Measurements from ENCODE around the gene KIRREL2. TPM values are rescaled to one million over a fixed set of nuclear protein-coding genes. Genes with fewer than 3 reads are reported as not detected.

Gene KIRREL2
- 0.08 and 0.23 TPM in 2 replicates for total RNA-seq

DNA sequence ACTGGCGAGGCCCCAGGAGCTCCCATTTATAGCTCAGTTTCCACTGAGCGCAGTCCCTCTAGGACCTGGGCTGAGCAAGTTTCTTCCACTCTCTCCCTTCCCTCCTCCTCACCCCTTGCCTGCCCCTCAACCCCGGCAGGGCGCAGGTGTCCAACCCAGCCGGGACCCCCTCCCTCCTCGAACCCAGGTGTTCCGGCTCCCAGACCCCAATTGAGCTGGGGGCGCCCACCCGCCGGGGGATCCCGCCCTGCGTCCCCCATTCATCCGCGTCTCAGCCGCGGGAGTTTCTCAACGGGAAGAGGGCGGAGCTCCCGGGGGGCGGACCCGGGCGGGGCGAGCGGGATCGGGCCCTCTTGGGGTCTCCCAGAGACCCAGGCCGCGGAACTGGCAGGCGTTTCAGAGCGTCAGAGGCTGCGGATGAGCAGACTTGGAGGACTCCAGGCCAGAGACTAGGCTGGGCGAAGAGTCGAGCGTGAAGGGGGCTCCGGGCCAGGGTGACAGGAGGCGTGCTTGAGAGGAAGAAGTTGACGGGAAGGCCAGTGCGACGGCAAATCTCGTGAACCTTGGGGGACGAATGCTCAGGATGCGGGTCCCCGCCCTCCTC lies at the start of gene KIRREL2:
Gene KIRREL2, plus strand, starts transcription at position 366 of the 604 bp plus-strand sequence. Its CDS starts 209 bp downstream, at position 575.

DNA sequence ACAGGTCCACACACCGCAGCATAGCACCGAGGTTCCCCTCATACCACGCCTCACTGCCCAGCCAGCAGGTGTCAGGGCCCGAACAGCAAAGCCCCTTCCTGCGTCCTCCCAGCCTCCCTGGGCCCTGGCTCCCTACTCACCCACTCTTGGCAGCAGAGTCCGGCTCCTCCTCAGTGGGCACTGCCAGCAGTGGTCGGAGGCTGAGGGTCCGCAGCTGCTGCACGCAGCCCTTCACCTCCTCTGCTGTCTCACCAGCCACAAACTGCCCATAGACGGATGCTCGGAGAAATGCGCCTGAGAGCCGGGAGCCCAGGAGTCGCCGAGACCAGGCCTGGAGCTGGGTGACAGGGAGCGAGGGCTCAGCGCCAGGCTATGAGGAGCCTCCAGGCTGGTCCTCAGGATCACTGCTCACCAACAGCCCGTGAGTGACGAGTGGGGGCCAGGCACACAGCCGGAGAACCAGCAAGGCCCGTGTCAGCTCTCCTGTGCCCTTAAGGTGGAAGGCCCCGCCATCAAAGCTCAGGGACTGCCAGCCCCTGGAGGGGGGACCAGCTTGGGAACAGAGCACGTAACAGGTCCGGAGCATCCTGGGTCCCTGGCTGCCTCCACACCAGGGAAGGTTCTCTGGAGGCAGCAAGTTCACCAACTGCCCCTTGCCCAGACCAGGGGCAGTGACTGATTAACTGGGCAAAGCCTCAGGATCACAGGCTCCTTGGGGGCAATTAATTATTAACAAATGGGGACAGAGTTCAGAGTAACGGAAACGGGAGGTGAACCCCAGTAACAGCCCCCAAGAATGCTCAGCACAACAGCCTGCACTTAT lies 44.3 kb upstream of the KIRREL2 start, which contains the start of gene PRODH2:
Gene PRODH2, minus strand, starts transcription at position 626 of the 823 bp plus-strand sequence. Its CDS starts 40 bp downstream, at position 586.

DNA sequence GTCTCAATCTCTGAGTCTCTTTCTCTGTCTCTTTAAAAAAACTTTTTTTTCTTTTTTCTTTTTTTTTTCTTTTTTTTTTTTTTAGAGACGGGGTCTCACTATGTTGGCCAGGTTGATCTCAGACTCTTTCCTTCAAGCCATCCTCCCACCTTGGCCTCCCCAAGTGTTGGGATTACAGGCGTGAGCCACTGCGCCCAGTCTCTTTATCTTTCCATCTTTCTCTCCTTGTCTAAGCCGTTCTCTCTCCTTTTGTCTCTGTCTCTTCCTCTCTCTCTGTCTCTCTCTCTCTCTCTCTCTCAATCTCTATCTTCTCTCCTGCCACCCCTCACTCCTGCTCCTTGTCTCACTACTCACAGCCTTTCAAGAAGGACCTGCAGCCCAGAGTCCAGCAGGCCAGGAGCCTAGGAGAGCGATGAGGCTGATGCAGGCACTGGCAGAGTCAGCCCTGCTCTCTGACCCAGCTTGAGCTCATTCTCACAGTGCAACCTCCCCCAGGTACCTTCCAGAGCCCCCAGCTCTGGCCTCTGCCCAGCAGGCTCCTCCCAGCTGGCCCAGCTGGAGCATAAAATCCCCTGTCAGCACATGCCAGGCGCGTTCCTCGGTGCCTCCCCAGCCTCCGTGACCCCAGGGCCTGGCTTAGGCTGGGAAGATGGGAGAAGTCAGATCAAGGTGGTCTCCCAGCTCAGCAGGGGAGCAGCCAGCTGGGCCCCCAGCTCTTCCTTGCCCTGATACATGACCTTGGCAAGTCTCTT lies 4.5 kb upstream of the KIRREL2 start, which contains the start of gene NPHS1:
Gene NPHS1, minus strand, starts transcription at position 476 of the 752 bp plus-strand sequence. CDS start 667 bp downstream, outside the sequence.

DNA sequence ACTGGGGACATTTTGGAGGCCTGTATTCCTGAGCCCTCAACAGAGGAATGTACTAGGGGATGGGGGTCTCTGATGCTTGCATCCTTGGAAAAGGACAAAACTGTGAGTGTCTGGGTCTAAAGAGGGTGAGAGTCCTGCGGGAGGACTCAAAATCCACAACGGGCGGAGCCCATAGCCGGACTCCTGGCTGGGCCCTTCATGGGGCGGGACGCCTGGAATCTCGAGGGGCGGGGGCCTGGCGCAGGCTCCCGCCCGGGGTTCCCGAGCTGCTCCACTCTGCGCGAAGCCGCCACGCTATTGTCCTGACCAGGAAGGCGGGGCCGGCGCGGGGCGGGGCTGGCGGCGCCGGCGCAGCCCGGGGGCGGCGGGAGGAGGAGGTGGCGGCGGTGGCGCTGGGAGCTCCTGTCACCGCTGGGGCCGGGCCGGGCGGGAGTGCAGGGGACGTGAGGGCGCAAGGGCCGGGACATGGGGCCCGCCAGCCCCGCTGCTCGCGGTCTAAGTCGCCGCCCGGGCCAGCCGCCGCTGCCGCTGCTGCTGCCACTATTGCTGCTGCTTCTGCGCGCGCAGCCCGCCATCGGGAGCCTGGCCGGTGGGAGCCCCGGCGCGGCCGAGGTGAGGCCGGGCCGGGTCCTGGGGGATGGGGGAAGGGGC lies 11.6 kb downstream of the KIRREL2 start, which contains the start of gene APLP1:
Gene APLP1, plus strand, starts transcription at position 403 of the 651 bp plus-strand sequence. Its CDS starts 63 bp downstream, at position 466.

DNA sequence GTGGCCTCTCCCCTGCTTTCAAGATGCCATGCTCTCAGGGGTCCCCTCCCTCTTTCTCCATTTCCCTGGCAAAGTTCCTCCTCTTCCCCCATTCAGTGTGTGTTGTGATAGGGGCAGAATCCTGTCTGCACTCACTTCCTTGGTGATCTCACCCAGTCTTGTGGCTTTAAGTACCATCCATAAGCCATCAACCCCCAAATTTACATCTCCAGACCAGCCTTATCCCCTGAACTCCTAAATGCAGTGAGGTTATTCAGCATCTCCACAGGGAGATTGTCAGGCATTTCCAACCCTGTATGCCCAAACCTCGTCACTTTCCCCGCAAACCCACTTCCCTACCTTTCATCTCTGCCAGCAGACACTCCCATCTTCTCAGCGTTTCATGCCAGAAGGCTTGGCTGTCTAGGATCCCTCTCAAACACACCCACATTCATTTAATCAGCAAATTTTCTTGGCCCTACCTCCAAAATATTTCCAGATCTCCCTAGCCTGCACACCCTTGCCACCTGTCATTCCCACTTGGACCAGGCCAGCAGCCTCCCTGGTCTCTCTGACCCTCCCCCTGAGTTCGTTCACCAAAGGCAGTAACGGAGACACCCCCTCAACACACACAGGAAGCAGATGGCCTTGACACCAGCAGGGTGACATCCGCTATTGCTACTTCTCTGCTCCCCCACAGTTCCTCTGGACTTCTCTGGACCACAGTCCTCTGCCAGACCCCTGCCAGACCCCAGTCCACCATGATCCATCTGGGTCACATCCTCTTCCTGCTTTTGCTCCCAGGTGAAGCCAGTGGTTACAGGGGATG lies 45.3 kb downstream of the KIRREL2 start, which contains the start of gene HCST:
Gene HCST, plus strand, starts transcription at position 676 of the 808 bp plus-strand sequence. Its CDS starts 65 bp downstream, at position 741.

DNA sequence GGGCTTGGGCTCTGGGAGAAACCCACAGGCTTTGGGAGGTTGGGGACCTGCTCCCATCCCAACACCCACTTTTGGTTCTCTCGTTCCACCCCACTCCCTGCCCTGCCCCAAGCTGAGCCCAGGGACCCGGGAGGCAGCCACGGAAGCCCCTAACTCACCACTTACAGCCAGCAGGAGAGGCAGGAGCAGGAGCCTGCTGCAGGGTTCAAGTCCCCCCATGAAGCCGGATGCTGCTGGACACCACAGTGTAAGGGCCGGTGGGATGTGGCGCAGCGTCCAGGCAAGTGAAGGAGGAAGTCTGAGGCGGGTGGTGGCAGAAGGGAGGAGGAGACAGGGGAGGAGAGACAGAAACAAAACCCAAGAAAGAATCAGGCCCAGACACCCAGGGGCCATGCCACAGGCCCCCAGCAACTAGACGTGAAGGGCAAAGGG lies 51.3 kb downstream of the KIRREL2 start, which contains the start of gene TYROBP:
Gene TYROBP, minus strand, starts transcription at position 286 of the 432 bp plus-strand sequence. Its CDS starts 67 bp downstream, at position 219.

Other genes with a start within 250 kb of the KIRREL2 start
- 11.0 and 13.1 TPM in 2 replicates for gene HAUS5, start 244.2 kb upstream of the KIRREL2 start, total RNA-seq
- gene RBM42, start 227.9 kb upstream of the KIRREL2 start, total RNA-seq = 75.7 and 96.4 TPM in 2 replicates
- gene ETV2, start 215.2 kb upstream of the KIRREL2 start, total RNA-seq = 0.23 and 3.9 TPM in 2 replicates
- 481 and 564 TPM in 2 replicates for gene COX6B1, start 208.6 kb upstream of the KIRREL2 start, total RNA-seq
- gene UPK1A, start 190.4 kb upstream of the KIRREL2 start, total RNA-seq = not detected in 2 replicates
- gene ZBTB32, start 152.4 kb upstream of the KIRREL2 start, total RNA-seq = not detected in 2 replicates
- 6.4 and 13.0 TPM in 2 replicates for gene KMT2B, start 138.9 kb upstream of the KIRREL2 start, total RNA-seq
- gene IGFLR1, start 114.5 kb upstream of the KIRREL2 start, total RNA-seq = 2.3 and 11.4 TPM in 2 replicates
- 10.5 and 12.1 TPM in 2 replicates for gene U2AF1L4, start 111.5 kb upstream of the KIRREL2 start, total RNA-seq
- 28.4 and 34.8 TPM in 2 replicates for gene PSENEN, start 111.3 kb upstream of the KIRREL2 start, total RNA-seq
- 7.6 and 49.7 TPM in 2 replicates for gene LIN37, start 108.3 kb upstream of the KIRREL2 start, total RNA-seq
- gene HSPB6, start 99.9 kb upstream of the KIRREL2 start, total RNA-seq = 0.15 TPM in 1 of 2 replicates, not detected in the other
- 8.4 and 11.7 TPM in 2 replicates for gene PROSER3, start 98.7 kb upstream of the KIRREL2 start, total RNA-seq
- 0.94 and 3.1 TPM in 2 replicates for gene ARHGAP33, start 81.3 kb upstream of the KIRREL2 start, total RNA-seq
- gene PRODH2, start 44.1 kb upstream of the KIRREL2 start, total RNA-seq = not detected in 2 replicates
- gene NPHS1, start 4.4 kb upstream of the KIRREL2 start, total RNA-seq = not detected in 2 replicates
- 0.42 and 2.0 TPM in 2 replicates for gene APLP1, start 11.7 kb downstream of the KIRREL2 start, total RNA-seq
- 2.3 and 4.2 TPM in 2 replicates for gene NFKBID, start 43.6 kb downstream of the KIRREL2 start, total RNA-seq
- not detected in 2 replicates for gene HCST, start 45.6 kb downstream of the KIRREL2 start, total RNA-seq
- not detected in 2 replicates for gene TYROBP, start 51.4 kb downstream of the KIRREL2 start, total RNA-seq
- 9.1 and 12.7 TPM in 2 replicates for gene LRFN3, start 79.5 kb downstream of the KIRREL2 start, total RNA-seq
- gene SDHAF1, start 138.3 kb downstream of the KIRREL2 start, total RNA-seq = 27.0 and 50.8 TPM in 2 replicates
- 0.23 and 1.4 TPM in 2 replicates for gene SYNE4, start 151.9 kb downstream of the KIRREL2 start, total RNA-seq
- 37.2 and 49.3 TPM in 2 replicates for gene ALKBH6, start 157.3 kb downstream of the KIRREL2 start, total RNA-seq
- 0.49 and 1.0 TPM in 2 replicates for gene CLIP3, start 176.0 kb downstream of the KIRREL2 start, total RNA-seq
- gene THAP8, start 197.4 kb downstream of the KIRREL2 start, total RNA-seq = 2.6 and 8.1 TPM in 2 replicates
- 2.7 and 9.9 TPM in 2 replicates for gene WDR62, start 198.0 kb downstream of the KIRREL2 start, total RNA-seq

All from hair follicular keratinocyte (primary cell).